ENCODE data around the gene DYDC1.

DYDC1 gene

GRCh38 chr10:80289451-80290287, 66.9 kb downstream of the DYDC1 start, which contains the start of gene MAT1A:
Gene MAT1A (minus strand): TSS chr10:80289658. CDS start chr10:80289423, 235 bp downstream.
- no peak within 1 kb of the TSS for H3K9ac ChIP-seq (ENCODE audit: low read length)
- no peaks in the 10 kb centered on the region for H4K20me1 ChIP-seq (ENCODE audit: low read depth, low read length)
- H3K9me2 ChIP-seq (replicated peaks; ENCODE audit: insufficient read depth, low read length): no peaks in the 10 kb centered on the region
- H3K4me2 ChIP-seq (ENCODE audit: low read depth, low read length, poor library complexity, severe bottlenecking): no peak within 1 kb of the TSS
- H3K36me3 ChIP-seq (ENCODE audit: low read length): no peaks in the 10 kb centered on the region
- no peak within 1 kb of the TSS for H3K27ac ChIP-seq (ENCODE audit: low read depth, low read length)
- no peak within 1 kb of the TSS for H3K4me3 ChIP-seq (ENCODE audit: insufficient read depth, low read length, poor library complexity, severe bottlenecking)
- no peaks in the 10 kb centered on the region for H3K9me3 ChIP-seq (ENCODE audit: insufficient read depth, low read length)
- no peaks in the 10 kb centered on the region for H3K79me2 ChIP-seq (ENCODE audit: insufficient read depth, low read length)
- H3F3A ChIP-seq (ENCODE audit: insufficient read depth): no peaks in the 10 kb centered on the region
- TF ChIP-seq EZH2phosphoT487 (conservative IDR thresholded peaks at IDR 0.05; ENCODE audit: low read length): no peak
- TF ChIP-seq CTCF (IDR thresholded peaks at IDR 0.05; ENCODE audit: insufficient read depth, low read length, poor library complexity, severe bottlenecking): no peak
- H3K27me3 ChIP-seq (ENCODE audit: low read length): no peaks in the 10 kb centered on the region
- no peak within 1 kb of the TSS for H2AFZ ChIP-seq (ENCODE audit: low read depth, low read length, severe bottlenecking)

GRCh38 chr10:80288849-80289248, 67.7 kb downstream of the DYDC1 start:
- Histone ChIP-seq H3F3A (ENCODE audit: insufficient read depth) (no peaks in the 10 kb centered on the region), H3K4me3 (ENCODE audit: insufficient read depth, low read length, poor library complexity, severe bottlenecking) (no peak overlapping the region), H3K9me3 (ENCODE audit: insufficient read depth, low read length) (no peaks in the 10 kb centered on the region), H3K4me2 (ENCODE audit: low read depth, low read length, poor library complexity, severe bottlenecking) (no peak overlapping the region), H3K27ac (ENCODE audit: low read depth, low read length) (no peak overlapping the region), H3K79me2 (ENCODE audit: insufficient read depth, low read length) (no peaks in the 10 kb centered on the region), H2AFZ (ENCODE audit: low read depth, low read length, severe bottlenecking) (no peak overlapping the region), H3K27me3 (ENCODE audit: low read length) (no peaks in the 10 kb centered on the region), H3K9me2 (replicated peaks; ENCODE audit: insufficient read depth, low read length) (no peaks in the 10 kb centered on the region), H4K20me1 (ENCODE audit: low read depth, low read length) (no peaks in the 10 kb centered on the region), H3K9ac (ENCODE audit: low read length) (no peak overlapping the region), H3K36me3 (ENCODE audit: low read length) (no peaks in the 10 kb centered on the region)
- TF ChIP-seq CTCF (IDR thresholded peaks at IDR 0.05; ENCODE audit: insufficient read depth, low read length, poor library complexity, severe bottlenecking) (no peak), EZH2phosphoT487 (conservative IDR thresholded peaks at IDR 0.05; ENCODE audit: low read length) (no peak)
